DOHH2 (cell line): ENCODE results near the gene ICAM1.
"Not testable (repeated sequence)": the region's sequence is repeated elsewhere in the genome, so short reads cannot be mapped to it uniquely, and the experiment has no call there.

Source experiments
- H3F3A ChIP-seq: fragments of 200-600 bp; sonication (generic), shearing (Covaris generic); 2 replicates; pipeline ENCODE4 v1.6.0; 2016; ENCODE audit warnings: antibody characterized with exemption, mild to moderate bottlenecking; ENCODE audit not compliant: control insufficient read depth, insufficient read depth
- H3K27ac ChIP-seq: fragments of 200-600 bp; sonication (generic); 2 replicates; pipeline ENCODE4 v1.5.1; 2014; ENCODE audit warnings: low read depth, mild to moderate bottlenecking, low read length, moderate library complexity
- H3K27me3 ChIP-seq: fragments of 200-600 bp; sonication (generic); 2 replicates; pipeline ENCODE4 v1.6.1; 2014; ENCODE audit warnings: mild to moderate bottlenecking, low read length, mixed read lengths; ENCODE audit not compliant: control insufficient read depth
- H3K36me3 ChIP-seq: fragments of 200-600 bp; sonication (generic); 2 replicates; pipeline ENCODE4 v1.6.1; 2014; ENCODE audit warnings: mild to moderate bottlenecking, low read length, moderate library complexity, mixed read lengths; ENCODE audit not compliant: control insufficient read depth
- H3K4me1 ChIP-seq: fragments of 200-600 bp; sonication (generic); 2 replicates; pipeline ENCODE4 v1.6.1; 2014; ENCODE audit warnings: mild to moderate bottlenecking, low read length, mixed read lengths; ENCODE audit not compliant: control insufficient read depth
- H3K4me2 ChIP-seq: fragments of 200-600 bp; sonication (generic); 2 replicates; pipeline ENCODE4 v1.6.0; 2014; ENCODE audit warnings: mild to moderate bottlenecking, low read length, moderate library complexity
- H3K4me3 ChIP-seq: fragments of 200-600 bp; sonication (generic); 2 replicates; pipeline ENCODE4 v1.5.1; 2014; ENCODE audit warnings: mild to moderate bottlenecking, low read length, mixed read lengths
- H3K79me2 ChIP-seq: fragments of 200-600 bp; sonication (generic); 2 replicates; pipeline ENCODE4 v1.6.1; 2014; ENCODE audit warnings: mild to moderate bottlenecking, low read length, mixed read lengths; ENCODE audit not compliant: control insufficient read depth
- H3K9me2 ChIP-seq: fragments of 200-600 bp; sonication (generic); replicated peaks from 2 replicates; pipeline ENCODE4 v1.6.1; 2014; ENCODE audit warnings: mild to moderate bottlenecking, low read length, mixed read lengths; ENCODE audit not compliant: control insufficient read depth
- H3K9me3 ChIP-seq: fragments of 200-600 bp; sonication (generic); 2 replicates; pipeline ENCODE4 v1.6.1; 2014; ENCODE audit warnings: antibody characterized with exemption, low read length, mixed read lengths; ENCODE audit not compliant: control insufficient read depth, insufficient read depth
- H4K20me1 ChIP-seq: fragments of 200-600 bp; sonication (generic); 2 replicates; pipeline ENCODE4 v1.6.0; 2014; ENCODE audit warnings: low read depth, mild to moderate bottlenecking, antibody characterized with exemption, low read length, moderate library complexity; ENCODE audit not compliant: control insufficient read depth, insufficient read depth
- EZH2phosphoT487 ChIP-seq: fragments of 200-600 bp; sonication (generic); IDR thresholded peaks from 2 replicates; pipeline ENCODE4 v1.6.1; 2017; ENCODE audit warnings: borderline replicate concordance, mild to moderate bottlenecking, antibody characterized with exemption, low read length, moderate library complexity, mixed read lengths
- TF ChIP-seq, protein P1 (sequence below): fragments of 200-600 bp; sonication (generic); IDR thresholded peaks from one replicate; pipeline ENCODE4 v1.5.1; 2014; ENCODE audit warnings: antibody characterized with exemption, mild to moderate bottlenecking, low read depth, low read length; ENCODE audit not compliant: poor library complexity, severe bottlenecking

Gene ICAM1

DNA sequence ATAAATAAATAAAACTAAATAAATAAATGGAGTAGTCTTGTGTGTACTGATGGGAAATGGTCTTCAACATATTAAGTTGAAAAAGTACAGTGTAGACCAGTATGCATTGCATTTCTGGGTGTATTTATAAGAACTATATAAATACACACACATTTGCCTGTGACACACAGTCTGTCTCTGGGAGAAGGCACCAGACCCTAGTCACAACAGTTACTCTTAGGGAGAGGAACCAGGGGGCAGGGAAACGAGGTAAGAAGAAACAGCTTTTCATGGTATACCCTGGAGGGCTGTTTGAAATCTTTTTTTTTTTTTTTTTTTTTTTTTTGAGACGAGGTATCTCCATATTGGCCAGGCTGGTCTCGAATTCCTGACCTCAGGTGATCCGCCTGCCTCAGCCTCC, 37.0 kb upstream of the ICAM1 start:
- Histone ChIP-seq H3K36me3 (peaks cover 39% of the 10 kb centered on the region), H3K9me2 (no peaks in the 10 kb centered on the region), H3K4me3 (peak overlapping the region; percentile 55), H3F3A (peaks cover 65% of the 10 kb centered on the region), H3K9me3 (no peaks in the 10 kb centered on the region), H4K20me1 (no peaks in the 10 kb centered on the region), H3K4me2 (peak overlapping the region; percentile 85), H3K4me1 (peaks cover 77% of the 10 kb centered on the region), H3K79me2 (peaks cover 57% of the 10 kb centered on the region), H3K27ac (peak overlapping the region; percentile 100), H3K27me3 (no peaks in the 10 kb centered on the region)
- no peak for TF ChIP-seq EZH2phosphoT487
- TF ChIP-seq, protein P1, sequence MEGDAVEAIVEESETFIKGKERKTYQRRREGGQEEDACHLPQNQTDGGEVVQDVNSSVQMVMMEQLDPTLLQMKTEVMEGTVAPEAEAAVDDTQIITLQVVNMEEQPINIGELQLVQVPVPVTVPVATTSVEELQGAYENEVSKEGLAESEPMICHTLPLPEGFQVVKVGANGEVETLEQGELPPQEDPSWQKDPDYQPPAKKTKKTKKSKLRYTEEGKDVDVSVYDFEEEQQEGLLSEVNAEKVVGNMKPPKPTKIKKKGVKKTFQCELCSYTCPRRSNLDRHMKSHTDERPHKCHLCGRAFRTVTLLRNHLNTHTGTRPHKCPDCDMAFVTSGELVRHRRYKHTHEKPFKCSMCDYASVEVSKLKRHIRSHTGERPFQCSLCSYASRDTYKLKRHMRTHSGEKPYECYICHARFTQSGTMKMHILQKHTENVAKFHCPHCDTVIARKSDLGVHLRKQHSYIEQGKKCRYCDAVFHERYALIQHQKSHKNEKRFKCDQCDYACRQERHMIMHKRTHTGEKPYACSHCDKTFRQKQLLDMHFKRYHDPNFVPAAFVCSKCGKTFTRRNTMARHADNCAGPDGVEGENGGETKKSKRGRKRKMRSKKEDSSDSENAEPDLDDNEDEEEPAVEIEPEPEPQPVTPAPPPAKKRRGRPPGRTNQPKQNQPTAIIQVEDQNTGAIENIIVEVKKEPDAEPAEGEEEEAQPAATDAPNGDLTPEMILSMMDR: no peak

DNA sequence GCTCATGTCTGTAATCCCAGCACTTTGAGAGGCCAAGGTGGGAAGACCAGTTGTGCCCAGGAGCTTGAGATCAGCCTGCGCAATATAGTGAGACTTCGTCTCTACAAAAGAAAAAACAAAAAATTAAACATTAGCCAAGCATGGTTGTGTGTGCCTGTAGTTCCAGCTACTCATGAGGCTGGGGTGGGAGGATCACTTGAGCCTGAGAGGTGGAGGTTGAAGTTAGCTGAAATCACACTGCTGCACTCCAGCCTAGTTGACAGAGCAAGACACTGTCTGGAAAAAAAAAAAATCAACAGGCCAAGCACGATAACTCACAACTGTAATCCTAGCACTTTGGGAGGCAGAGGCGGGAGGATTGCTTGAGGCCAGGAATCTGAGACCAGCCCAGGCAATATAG, 35.9 kb upstream of the ICAM1 start:
- Histone ChIP-seq H3K27ac (peak overlapping the region; percentile 100), H3K4me1 (peaks cover 84% of the 10 kb centered on the region)

DNA sequence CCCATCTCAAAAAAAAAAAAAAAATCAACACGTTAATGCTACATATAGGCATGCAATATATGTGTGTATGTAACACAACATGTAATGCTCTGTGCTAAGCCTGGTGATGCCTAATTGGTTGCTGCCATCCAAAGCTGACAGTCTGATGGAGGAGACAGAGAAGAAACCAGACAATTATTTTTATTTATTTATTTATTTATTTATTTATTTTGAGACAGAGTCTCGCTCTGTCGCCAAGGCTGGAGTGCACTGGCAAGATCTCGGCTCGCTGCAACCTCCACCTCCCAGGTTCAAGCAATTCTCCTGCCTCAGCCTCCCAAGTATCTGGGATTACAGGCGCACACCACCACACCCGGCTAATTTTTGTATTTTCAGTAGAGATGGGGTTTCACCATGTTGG, 35.5 kb upstream of the ICAM1 start:
- H4K20me1 ChIP-seq, H3K27me3 ChIP-seq, H3K9me3 ChIP-seq, H3K9me2 ChIP-seq: not testable (repeated sequence)
- Histone ChIP-seq H3K79me2 (peaks cover 43% of the 10 kb centered on the region), H3K4me2 (peak overlapping the region; percentile 99), H3K36me3 (peaks cover 24% of the 10 kb centered on the region), H3K27ac (peak overlapping the region; percentile 100), H3F3A (peaks cover 69% of the 10 kb centered on the region), H3K4me3 (peak overlapping the region; percentile 86), H3K4me1 (peaks cover 88% of the 10 kb centered on the region)

More for the DNA sequence above, 35.9 kb upstream of the ICAM1 start:
- no peaks in the 10 kb centered on the region for H3K9me2 ChIP-seq
- TF ChIP-seq EZH2phosphoT487: no peak
- TF ChIP-seq, protein P1: no peak
- peaks cover 66% of the 10 kb centered on the region for H3F3A ChIP-seq
- no peaks in the 10 kb centered on the region for H3K27me3 ChIP-seq
- H3K4me3 ChIP-seq: peak overlapping the region; percentile 55
- peaks cover 47% of the 10 kb centered on the region for H3K79me2 ChIP-seq
- no peaks in the 10 kb centered on the region for H4K20me1 ChIP-seq
- no peaks in the 10 kb centered on the region for H3K9me3 ChIP-seq
- H3K4me2 ChIP-seq: peak overlapping the region; percentile 85
- peaks cover 28% of the 10 kb centered on the region for H3K36me3 ChIP-seq

DNA sequence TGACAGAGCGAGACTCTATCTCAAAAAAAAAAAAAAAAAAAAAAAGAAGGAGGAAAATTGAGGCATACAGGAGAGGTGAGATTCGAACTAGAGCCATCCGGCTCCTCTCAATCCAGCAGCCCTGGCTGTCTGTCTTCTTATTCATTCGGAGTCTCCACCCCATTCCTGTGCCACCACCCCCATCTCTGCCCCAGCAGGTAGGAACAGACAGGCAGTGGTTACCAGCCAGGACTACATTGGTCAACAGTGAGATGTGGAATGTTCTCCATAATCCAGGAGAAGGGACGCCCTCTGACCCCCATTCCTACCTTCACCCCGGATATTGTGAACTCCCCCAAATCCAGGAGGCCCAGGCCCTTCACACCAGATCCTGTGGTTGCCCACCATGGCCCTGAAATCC, 33.2 kb upstream of the ICAM1 start:
- no peak for TF ChIP-seq EZH2phosphoT487
- TF ChIP-seq, protein P1: no peak
- Histone ChIP-seq H3K36me3 (peaks cover 22% of the 10 kb centered on the region), H4K20me1 (no peaks in the 10 kb centered on the region), H3K4me1 (peaks cover 96% of the 10 kb centered on the region), H3K27me3 (no peaks in the 10 kb centered on the region), H3K27ac (peak overlapping the region; percentile 100), H3K4me2 (peak overlapping the region; percentile 99), H3K4me3 (peak overlapping the region; percentile 86), H3K9me2 (no peaks in the 10 kb centered on the region), H3K9me3 (peaks cover 3% of the 10 kb centered on the region; the same call in 1 of the 2 replicates), H3K79me2 (peaks cover 20% of the 10 kb centered on the region), H3F3A (peaks cover 76% of the 10 kb centered on the region)
